ENCODE data around the gene TLE2. TPM values are rescaled to one million over a fixed set of nuclear protein-coding genes. Genes with fewer than 3 reads are reported as not detected.

TLE2 gene
- 13.7 and 21.8 TPM in 2 replicates for total RNA-seq (2021)
- Bru-seq, nascent RNA, result percentile 28 among the genes with signal in this experiment
- percentile 38 among the genes with signal in this experiment for BruChase-seq, experiment 1, labeled RNA remaining after a 2-hour chase
- BruChase-seq, experiment 2, labeled RNA remaining after a 6-hour chase, result percentile 41 among the genes with signal in this experiment
- long read RNA-seq, partial matches to known transcripts, result 9 of 28 reads
- long read RNA-seq, other reads (novel, unspliced or antisense), result 19 of 28 reads

- Histone ChIP-seq H3K9me2 (ENCODE audit: insufficient read depth) (no peaks in the 10 kb centered on the region), H3K4me3 (peak within 1 kb of the TSS; percentile 60), H4K20me1 (ENCODE audit: insufficient read depth) (no peaks in the 10 kb centered on the region), H3K9me3 (ENCODE audit: insufficient read depth, low read depth) (no peaks in the 10 kb centered on the region), H3K27me3 (ENCODE audit: insufficient read depth, low read depth) (no peaks in the 10 kb centered on the region), H3K36me3 (ENCODE audit: low read depth) (no peaks in the 10 kb centered on the region), H3F3A (ENCODE audit: insufficient read depth, low read depth) (no peaks in the 10 kb centered on the region), H3K79me2 (ENCODE audit: low read depth) (no peaks in the 10 kb centered on the region), H3K27ac (no peak within 1 kb of the TSS), H2AFZ (peak within 1 kb of the TSS; percentile 71), H3K4me1 (replicated peaks; ENCODE audit: insufficient read depth) (0 out of 2 replicates have a peak, but pooled peaks cover 2% of the 10 kb centered on the region), H3K4me2 (peak within 1 kb of the TSS; percentile 84)
- intact Hi-C loops (cut with micrococcal nuclease; ENCODE audit: unreplicated experiment), result no loop called here
- BruUV-seq (replicated peaks), result no TSS peak
- ChIA-PET POLR2A (ENCODE audit: unreplicated experiment) (no interaction called here), CTCF (no interaction called here)
- TF ChIP-seq EZH2 (IDR thresholded peaks at IDR 0.05; ENCODE audit: low read depth) (no peak), CTCF (conservative IDR thresholded peaks at IDR 0.05) (no peak)
- no peak for DNase-seq
Measured at GRCh38 chr19:3029065-3029923, at the start of gene TLE2. Gene TLE2 (minus strand): TSS chr19:3029280. CDS start chr19:3028904, 376 bp downstream.

- DNase-seq, result peak in 1 of 2 experiments; percentile 49
- H2AFZ ChIP-seq, result 0 out of 2 replicates have a peak overlapping the region, but pooled peaks have one; percentile 52
- H3K79me2 ChIP-seq (ENCODE audit: low read depth), result no peaks in the 10 kb centered on the region
- no peaks in the 10 kb centered on the region for H3K9me3 ChIP-seq (ENCODE audit: insufficient read depth, low read depth)
- no peaks in the 10 kb centered on the region; the same call in 1 of the 2 replicates for H3K4me1 ChIP-seq (replicated peaks; ENCODE audit: insufficient read depth)
- no peaks in the 10 kb centered on the region for H3K36me3 ChIP-seq (ENCODE audit: low read depth)
- H3K4me3 ChIP-seq, result no peak overlapping the region
- ChIA-PET CTCF (interaction anchor here (0.6 kb wide), 1 partner anchor 1133 kb away, joined by 5 read pairs; no protein-coding TSS in a partner anchor), POLR2A (ENCODE audit: unreplicated experiment) (no interaction called here)
- H3K9me2 ChIP-seq (ENCODE audit: insufficient read depth), result no peaks in the 10 kb centered on the region
- H3K27ac ChIP-seq, result no peak overlapping the region
- H3F3A ChIP-seq (ENCODE audit: insufficient read depth, low read depth), result no peaks in the 10 kb centered on the region
- TF ChIP-seq CTCF (conservative IDR thresholded peaks at IDR 0.05), result peak; percentile 87
- no peak for TF ChIP-seq EZH2 (IDR thresholded peaks at IDR 0.05; ENCODE audit: low read depth)
- intact Hi-C loops (cut with micrococcal nuclease; ENCODE audit: unreplicated experiment), result loop anchor here (10.0 kb wide), 1 partner anchor 229 kb away; no protein-coding TSS in a partner anchor
- BruUV-seq (replicated peaks), result no TSS peak
- no peaks in the 10 kb centered on the region for H3K27me3 ChIP-seq (ENCODE audit: insufficient read depth, low read depth)
- H3K4me2 ChIP-seq, result peak overlapping the region; percentile 70
- H4K20me1 ChIP-seq (ENCODE audit: insufficient read depth), result no peaks in the 10 kb centered on the region
Measured at GRCh38 chr19:3075605-3076431, 46.7 kb upstream of the TLE2 start.

All from PC-9 (cell line).